Measurements from ENCODE around the gene DMD.

Gene DMD

GRCh38 chrX:32370456-32371205 is 840.7 kb downstream of the DMD start:
- no peak for TF ChIP-seq CTCF (IDR thresholded peaks at IDR 0.05; ENCODE audit: control insufficient read depth, insufficient read depth, low read depth, low read length, missing control alignments)
- DNase-seq (ENCODE audit: low read depth): no peak
- no peak overlapping the region for H3K4me3 ChIP-seq (ENCODE audit: control insufficient read depth, low read depth, low read length)

GRCh38 chrX:32293962-32294700 is 917.2 kb downstream of the DMD start:
- H3K4me3 ChIP-seq (ENCODE audit: control insufficient read depth, low read depth, low read length): no peak overlapping the region
- no peak for TF ChIP-seq CTCF (IDR thresholded peaks at IDR 0.05; ENCODE audit: control insufficient read depth, insufficient read depth, low read depth, low read length, missing control alignments)
- no peak for DNase-seq (ENCODE audit: low read depth)

- TF ChIP-seq CTCF (IDR thresholded peaks at IDR 0.05; ENCODE audit: control insufficient read depth, insufficient read depth, low read depth, low read length, missing control alignments): no peak
- no peak overlapping the region for H3K4me3 ChIP-seq (ENCODE audit: control insufficient read depth, low read depth, low read length)
- DNase-seq (ENCODE audit: low read depth): no peak
Measured at GRCh38 chrX:32289356-32289755, 922.0 kb downstream of the DMD start.

- no peak for DNase-seq (ENCODE audit: low read depth)
- H3K4me3 ChIP-seq (ENCODE audit: control insufficient read depth, low read depth, low read length): no peak overlapping the region
- no peak for TF ChIP-seq CTCF (IDR thresholded peaks at IDR 0.05; ENCODE audit: control insufficient read depth, insufficient read depth, low read depth, low read length, missing control alignments)
Measured at GRCh38 chrX:32281853-32282252, 929.5 kb downstream of the DMD start.

- H3K4me3 ChIP-seq (ENCODE audit: control insufficient read depth, low read depth, low read length): no peak overlapping the region
- no peak for TF ChIP-seq CTCF (IDR thresholded peaks at IDR 0.05; ENCODE audit: control insufficient read depth, insufficient read depth, low read depth, low read length, missing control alignments)
- DNase-seq (ENCODE audit: low read depth): no peak
Measured at GRCh38 chrX:32280921-32281320, 930.4 kb downstream of the DMD start.

GRCh38 chrX:32280489-32280888 is 930.9 kb downstream of the DMD start:
- DNase-seq (ENCODE audit: low read depth): no peak
- H3K4me3 ChIP-seq (ENCODE audit: control insufficient read depth, low read depth, low read length): no peak overlapping the region
- TF ChIP-seq CTCF (IDR thresholded peaks at IDR 0.05; ENCODE audit: control insufficient read depth, insufficient read depth, low read depth, low read length, missing control alignments): no peak
